Parathyroid adenoma (tissue), 2 donors: ENCODE results near the gene SAPCD1.

Experiments
- H2AFZ ChIP-seq: fragments of 300-600 bp; sonication (generic); one replicate; pipeline ENCODE4 v1.7.0; 2017; ENCODE audit warnings: antibody characterized with exemption, mild to moderate bottlenecking
- H3K27ac ChIP-seq: fragments of 300-600 bp; sonication (generic); one replicate; pipeline ENCODE4 v1.7.0; 2017
- H3K27me3 ChIP-seq: fragments of 300-600 bp; sonication (generic); one replicate; pipeline ENCODE4 v1.7.0; 2017; ENCODE audit warnings: low read length; ENCODE audit not compliant: control insufficient read depth, insufficient read depth
- H3K36me3 ChIP-seq: fragments of 300-600 bp; sonication (generic); one replicate; pipeline ENCODE4 v1.7.0; 2017; ENCODE audit warnings: low read length; ENCODE audit not compliant: control insufficient read depth, insufficient read depth
- H3K4me1 ChIP-seq: fragments of 300-600 bp; sonication (generic); one replicate; pipeline ENCODE4 v1.7.0; 2017; ENCODE audit warnings: control low read depth
- H3K4me2 ChIP-seq: fragments of 300-600 bp; sonication (generic); one replicate; pipeline ENCODE4 v1.7.0; 2017; ENCODE audit warnings: low read length
- H3K4me3 ChIP-seq: fragments of 300-600 bp; sonication (generic); one replicate; pipeline ENCODE4 v1.7.0; 2017; ENCODE audit warnings: low read depth, low read length
- H3K79me2 ChIP-seq: fragments of 300-600 bp; sonication (generic); one replicate; pipeline ENCODE4 v1.7.0; 2017; ENCODE audit warnings: control low read depth
- H3K9ac ChIP-seq: fragments of 300-600 bp; sonication (generic); one replicate; pipeline ENCODE4 v1.7.0; 2017; ENCODE audit warnings: mild to moderate bottlenecking
- H3K9me3 ChIP-seq: fragments of 300-600 bp; sonication (generic); one replicate; pipeline ENCODE4 v1.7.0; 2017; ENCODE audit warnings: low read length; ENCODE audit not compliant: control insufficient read depth
- CTCF ChIP-seq: fragments of 300-600 bp; sonication (generic); IDR thresholded peaks from one replicate; pipeline ENCODE4 v1.7.0; 2017; ENCODE audit warnings: antibody characterized with exemption, mild to moderate bottlenecking
- donor health status: primary hyperparathyroidism.

Gene SAPCD1

GRCh38 chr6:31721351-31722020 is 41.0 kb upstream of the SAPCD1 start, which contains the start of gene LY6G6C:
LY6G6C (minus strand) TSS chr6:31721746; CDS start chr6:31721679, 67 bp downstream.
- H3K4me2 ChIP-seq: no peak within 1 kb of the TSS
- H3K27me3 ChIP-seq: no peaks in the 10 kb centered on the region
- H3K4me3 ChIP-seq: no peak within 1 kb of the TSS
- TF ChIP-seq CTCF: no peak
- no peak within 1 kb of the TSS for H3K27ac ChIP-seq
- H3K9me3 ChIP-seq: no peaks in the 10 kb centered on the region
- no peaks in the 10 kb centered on the region for H3K36me3 ChIP-seq
- no peak within 1 kb of the TSS for H2AFZ ChIP-seq
- peaks cover 14% of the 10 kb centered on the region for H3K4me1 ChIP-seq
- H3K79me2 ChIP-seq: no peaks in the 10 kb centered on the region
- H3K9ac ChIP-seq: no peak within 1 kb of the TSS

- Histone ChIP-seq H3K4me1 (peaks cover 14% of the 10 kb centered on the region), H3K36me3 (no peaks in the 10 kb centered on the region)
- TF ChIP-seq CTCF: no peak
These were observed 40.3 kb upstream of the SAPCD1 start for GRCh38 chr6:31722173-31722572.

GRCh38 chr6:31723245-31723979 is 39.0 kb upstream of the SAPCD1 start, which contains the start of gene MPIG6B:
MPIG6B (plus strand) TSS chr6:31723373; CDS start chr6:31723384, 11 bp downstream.
- no peak within 1 kb of the TSS for H2AFZ ChIP-seq
- no peak within 1 kb of the TSS for H3K4me3 ChIP-seq
- peaks cover 6% of the 10 kb centered on the region for H3K4me1 ChIP-seq
- H3K27ac ChIP-seq: no peak within 1 kb of the TSS
- no peak within 1 kb of the TSS for H3K4me2 ChIP-seq
- no peaks in the 10 kb centered on the region for H3K36me3 ChIP-seq
- no peak for TF ChIP-seq CTCF
- H3K9ac ChIP-seq: no peak within 1 kb of the TSS
- no peaks in the 10 kb centered on the region for H3K9me3 ChIP-seq
- H3K79me2 ChIP-seq: no peaks in the 10 kb centered on the region
- H3K27me3 ChIP-seq: no peaks in the 10 kb centered on the region

More at GRCh38 chr6:31722173-31722572, 40.3 kb upstream of the SAPCD1 start:
- Histone ChIP-seq H3K9ac (no peak overlapping the region), H3K4me3 (no peak overlapping the region), H3K4me2 (no peak overlapping the region), H3K79me2 (no peaks in the 10 kb centered on the region), H3K27me3 (no peaks in the 10 kb centered on the region), H2AFZ (no peak overlapping the region), H3K9me3 (no peaks in the 10 kb centered on the region), H3K27ac (no peak overlapping the region)

- no peak overlapping the region for H3K27ac ChIP-seq
- no peak overlapping the region for H3K4me3 ChIP-seq
- H3K9me3 ChIP-seq: no peaks in the 10 kb centered on the region
- no peaks in the 10 kb centered on the region for H3K79me2 ChIP-seq
- no peak for TF ChIP-seq CTCF
- no peaks in the 10 kb centered on the region for H3K36me3 ChIP-seq
- no peaks in the 10 kb centered on the region for H3K4me1 ChIP-seq
- H3K4me2 ChIP-seq: no peak overlapping the region
- H3K9ac ChIP-seq: no peak overlapping the region
- no peak overlapping the region for H2AFZ ChIP-seq
- no peaks in the 10 kb centered on the region for H3K27me3 ChIP-seq
These were observed 38.3 kb upstream of the SAPCD1 start for GRCh38 chr6:31723980-31724691.
